ENCODE data around the gene CYFIP1.

DNA sequence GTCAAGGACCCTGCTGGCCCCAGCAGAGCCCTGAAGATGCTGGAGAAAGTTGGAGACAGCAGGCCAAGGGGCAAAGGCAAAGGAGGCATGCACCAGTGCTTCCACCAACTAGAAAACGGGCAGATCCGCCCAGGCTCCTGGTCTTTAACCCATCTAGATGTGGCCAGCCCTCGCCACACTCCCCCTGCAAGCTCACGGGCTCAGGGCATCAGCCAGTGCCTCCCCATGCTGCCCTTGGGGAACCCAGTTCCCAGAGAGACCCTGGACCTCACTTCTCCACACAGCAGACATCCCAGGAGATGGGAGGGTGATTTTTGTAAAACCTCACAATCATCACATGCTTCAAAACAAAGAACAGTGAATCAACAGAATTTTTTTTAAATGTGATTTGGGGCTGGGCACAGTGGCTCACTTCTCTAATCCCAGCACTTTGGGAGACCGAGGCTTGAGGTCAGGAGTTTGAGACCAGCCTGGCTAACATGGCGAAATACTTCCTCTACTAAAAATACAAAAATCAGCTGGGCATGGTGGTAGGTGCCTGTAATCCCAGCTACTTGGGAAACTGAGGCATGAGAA, 24.5 kb downstream of the CYFIP1 start:
- no peak for TF ChIP-seq POLR2A (IDR thresholded peaks at IDR 0.05)
- TF ChIP-seq, protein P1, sequence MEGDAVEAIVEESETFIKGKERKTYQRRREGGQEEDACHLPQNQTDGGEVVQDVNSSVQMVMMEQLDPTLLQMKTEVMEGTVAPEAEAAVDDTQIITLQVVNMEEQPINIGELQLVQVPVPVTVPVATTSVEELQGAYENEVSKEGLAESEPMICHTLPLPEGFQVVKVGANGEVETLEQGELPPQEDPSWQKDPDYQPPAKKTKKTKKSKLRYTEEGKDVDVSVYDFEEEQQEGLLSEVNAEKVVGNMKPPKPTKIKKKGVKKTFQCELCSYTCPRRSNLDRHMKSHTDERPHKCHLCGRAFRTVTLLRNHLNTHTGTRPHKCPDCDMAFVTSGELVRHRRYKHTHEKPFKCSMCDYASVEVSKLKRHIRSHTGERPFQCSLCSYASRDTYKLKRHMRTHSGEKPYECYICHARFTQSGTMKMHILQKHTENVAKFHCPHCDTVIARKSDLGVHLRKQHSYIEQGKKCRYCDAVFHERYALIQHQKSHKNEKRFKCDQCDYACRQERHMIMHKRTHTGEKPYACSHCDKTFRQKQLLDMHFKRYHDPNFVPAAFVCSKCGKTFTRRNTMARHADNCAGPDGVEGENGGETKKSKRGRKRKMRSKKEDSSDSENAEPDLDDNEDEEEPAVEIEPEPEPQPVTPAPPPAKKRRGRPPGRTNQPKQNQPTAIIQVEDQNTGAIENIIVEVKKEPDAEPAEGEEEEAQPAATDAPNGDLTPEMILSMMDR (IDR thresholded peaks at IDR 0.05), result no peak
- TF ChIP-seq EP300 (IDR thresholded peaks at IDR 0.05), result no peak
- no peak for TF ChIP-seq POLR2AphosphoS5 (IDR thresholded peaks at IDR 0.05)

Measured in sigmoid colon (tissue), 4 donors.